Breast epithelium (tissue), 3 donors: ENCODE data around the gene ATF3.

Source experiments
- CTCF ChIP-seq, 3 donors: fragments of 450-650 bp; IDR thresholded peaks; one replicate each; pipeline ENCODE4 v1.5.1; 2016 to 2017; ENCODE audit warnings: antibody characterized with exemption in 3 of 3, mild to moderate bottlenecking in 3 of 3, moderate library complexity in 3 of 3
- POLR2A ChIP-seq: fragments of 450-650 bp; IDR thresholded peaks from one replicate; pipeline ENCODE4 v1.6.1; 2016; ENCODE audit warnings: antibody characterized with exemption, mild to moderate bottlenecking, moderate library complexity
- POLR2AphosphoS5 ChIP-seq, 3 donors: sonication (generic); formaldehyde crosslinking; IDR thresholded peaks; one replicate each; pipeline ENCODE4 v1.6.1; 2017; ENCODE audit warnings: antibody characterized with exemption in 3 of 3

- TF ChIP-seq CTCF (IDR thresholded peaks at IDR 0.05) = no peak
- TF ChIP-seq POLR2AphosphoS5 (IDR thresholded peaks at IDR 0.05) = no peak
- TF ChIP-seq POLR2A = no peak
Observed at GRCh38 chr1:212595229-212595628, 13.3 kb upstream of the ATF3 start.
